HG03097 (cell line): Measurements from ENCODE around the gene PKIG.
"Not testable (repeated sequence)": the region's sequence is repeated elsewhere in the genome, so short reads cannot be mapped to it uniquely, and the experiment has no call there.

Experiments used
- ATAC-seq: cut with Tn5 transposase; IDR thresholded peaks from one replicate; pipeline ENCODE4 v1.9.1; 2021; ENCODE audit not compliant: unreplicated experiment, low FRiP score

PKIG gene

DNA sequence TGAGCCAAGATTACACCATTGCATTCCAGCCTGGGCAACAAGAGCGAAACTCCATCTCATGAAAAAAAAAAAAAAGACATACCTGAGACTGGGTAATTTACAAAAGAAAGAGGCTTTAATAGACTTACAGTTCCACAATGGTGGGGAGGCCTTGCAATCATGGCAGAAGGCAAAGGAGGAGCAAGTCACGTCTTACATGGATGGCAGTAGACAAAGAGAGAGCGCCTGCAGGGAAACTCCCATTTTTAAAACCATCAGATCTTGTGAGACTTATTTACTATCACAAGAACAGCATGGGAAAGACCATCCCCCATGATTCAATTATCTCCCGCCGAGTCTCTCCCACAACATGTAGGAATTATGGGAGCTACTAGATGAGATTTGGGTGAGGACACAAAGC lies 71.8 kb downstream of the PKIG start:
- not testable (repeated sequence) for ATAC-seq

DNA sequence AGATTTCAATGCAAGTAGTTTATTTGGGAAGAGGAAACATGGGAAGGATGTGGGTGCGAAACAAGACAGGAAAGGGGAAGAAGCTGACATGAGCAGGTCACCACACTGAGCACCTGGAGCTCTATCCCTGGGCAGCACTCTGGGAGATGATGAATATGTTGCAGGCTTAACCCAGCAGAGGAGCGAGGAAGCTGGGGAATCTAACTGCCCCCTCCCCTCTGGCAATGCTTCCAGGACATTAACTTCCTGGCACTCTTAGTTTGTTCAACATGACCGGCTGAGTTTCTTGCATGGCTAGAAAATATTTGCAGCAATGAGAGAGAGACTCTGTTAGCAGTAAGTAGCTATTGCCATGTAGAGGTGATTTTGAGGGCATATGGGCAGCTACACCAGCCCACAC lies 74.1 kb downstream of the PKIG start:
- ATAC-seq, result no peak

DNA sequence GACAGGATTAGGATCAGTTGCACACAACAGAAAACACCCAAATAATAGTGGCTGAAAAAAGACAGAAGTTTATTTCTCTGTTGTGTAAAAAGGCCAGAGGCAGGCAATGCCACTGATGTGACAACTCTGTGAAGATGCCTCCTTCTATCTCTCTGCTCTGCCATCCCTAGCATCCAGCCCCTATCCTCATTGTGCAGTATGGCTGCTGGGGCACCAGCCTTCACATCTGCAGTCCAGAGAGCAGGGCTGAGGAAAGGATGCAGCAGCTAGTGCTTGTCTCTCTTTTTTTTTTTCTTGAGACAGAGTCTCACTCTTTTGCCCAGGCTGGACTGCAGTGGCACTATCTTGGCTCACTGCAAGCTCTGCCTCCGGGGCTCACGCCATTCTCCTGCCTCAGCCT lies 75.5 kb downstream of the PKIG start:
- no peak for ATAC-seq

DNA sequence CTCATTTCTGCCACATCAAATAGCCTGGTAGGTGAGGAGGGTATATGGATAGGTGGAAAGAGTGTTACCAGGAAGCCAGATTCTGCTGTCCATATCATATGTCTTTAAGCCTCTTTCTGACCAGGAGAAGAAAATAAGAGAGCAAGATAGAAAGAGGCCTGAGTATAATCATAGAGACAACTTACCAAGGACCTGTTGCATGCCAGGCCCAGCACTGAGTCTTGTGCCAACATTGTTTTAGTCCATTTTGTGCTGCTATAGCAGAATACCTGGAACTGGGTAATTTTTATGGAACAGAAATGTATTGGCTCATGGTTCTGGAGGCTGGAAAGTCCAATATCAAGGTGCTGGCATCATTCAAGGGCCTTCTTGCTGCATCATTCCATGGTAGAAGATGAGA lies 76.4 kb downstream of the PKIG start:
- no peak for ATAC-seq

DNA sequence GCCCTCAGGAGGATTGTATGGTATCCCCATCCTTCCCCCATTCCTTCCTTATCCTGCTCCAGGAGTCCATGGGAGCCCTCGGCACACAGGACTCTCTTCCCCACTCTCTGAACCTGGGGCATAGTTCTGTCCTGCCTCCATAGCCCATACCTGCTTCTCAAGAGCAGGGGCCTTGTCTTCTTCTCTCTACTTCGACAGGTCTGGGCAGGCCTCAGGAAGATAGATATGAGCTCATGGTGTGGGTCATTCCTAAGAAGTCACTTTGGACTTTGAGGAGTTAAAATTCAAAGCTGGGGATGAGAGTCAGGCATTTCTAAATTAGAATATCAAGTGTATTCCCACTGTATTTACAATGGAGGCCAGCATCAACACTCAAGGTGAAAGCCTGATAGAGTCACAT lies 77.6 kb downstream of the PKIG start:
- ATAC-seq, result no peak

DNA sequence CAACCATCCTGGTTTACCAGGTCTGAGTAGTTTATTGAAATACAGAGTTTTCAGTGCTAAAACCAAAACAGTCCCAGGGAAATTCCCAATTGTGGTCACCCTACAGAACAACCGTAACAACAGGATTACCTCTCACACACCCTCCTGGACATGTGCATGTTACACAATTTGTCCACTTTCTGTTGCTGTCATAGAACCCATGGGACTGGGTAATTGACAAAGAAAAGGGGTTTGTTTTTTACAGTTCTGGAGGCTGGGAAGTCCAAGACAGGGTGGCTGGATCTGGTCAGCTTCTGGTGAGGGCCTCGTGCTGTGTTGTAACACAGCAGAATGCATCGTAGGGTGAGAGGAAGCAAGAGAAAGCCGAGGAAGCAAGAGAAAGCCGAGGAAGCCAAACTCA lies 78.2 kb downstream of the PKIG start:
- ATAC-seq, result no peak

DNA sequence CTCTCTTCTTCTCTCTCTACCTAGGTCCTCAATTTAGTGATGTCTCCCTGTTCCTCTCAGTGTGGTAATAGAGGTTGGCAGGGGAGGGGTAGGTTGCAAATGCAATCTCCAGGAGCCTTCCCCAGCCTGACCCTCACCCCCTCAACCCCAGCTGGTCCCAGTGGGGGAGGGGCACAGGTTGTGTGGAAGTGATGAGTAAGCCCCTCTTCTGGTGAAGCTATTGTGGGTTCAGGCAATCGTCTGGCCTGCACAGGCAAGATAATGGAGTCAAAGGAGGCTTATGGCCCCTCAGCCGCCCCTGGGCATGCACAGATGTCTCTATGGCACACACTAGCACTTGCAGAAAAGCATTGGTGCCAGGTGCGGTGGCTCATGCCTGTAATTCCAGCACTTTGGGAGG lies 79.9 kb downstream of the PKIG start:
- no peak for ATAC-seq

DNA sequence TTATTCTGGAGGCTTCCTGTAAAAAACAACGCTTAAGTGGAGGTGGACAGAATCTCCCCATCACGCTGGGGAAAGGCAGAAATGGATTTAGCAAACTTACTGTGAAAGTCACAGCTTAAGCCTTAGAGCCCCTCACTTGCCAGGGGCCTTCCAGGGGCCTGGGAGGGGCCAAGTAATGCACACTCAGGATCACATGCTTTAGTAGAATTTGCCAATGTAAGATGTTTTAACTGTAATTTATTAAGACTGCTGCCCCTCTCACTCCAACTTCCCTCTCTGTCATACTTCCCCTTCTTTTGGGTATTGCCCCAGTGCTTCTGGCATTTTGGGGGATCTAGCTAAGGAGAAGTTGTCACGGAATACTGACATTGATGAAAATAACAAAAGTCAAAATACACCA lies 81.8 kb downstream of the PKIG start:
- no peak for ATAC-seq

DNA sequence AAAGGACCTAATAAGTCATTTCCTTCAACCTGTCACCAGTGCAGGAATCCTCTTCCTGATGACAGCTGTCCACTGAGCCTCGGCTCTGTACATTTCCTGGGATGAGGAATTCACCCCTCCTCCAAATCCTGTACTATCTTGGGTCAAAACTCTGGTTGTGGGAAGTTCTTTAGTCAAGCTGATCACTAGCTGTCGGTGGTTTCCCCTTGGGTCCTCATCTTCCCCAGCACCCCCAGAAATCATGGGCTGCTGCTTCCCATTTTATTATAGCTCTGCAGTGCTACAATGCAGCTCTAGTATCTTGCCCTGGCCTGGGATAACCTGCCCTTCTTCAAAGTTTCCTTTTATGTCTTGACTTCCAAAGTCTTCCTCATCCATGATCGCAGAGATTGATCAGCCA lies 83.7 kb downstream of the PKIG start:
- no peak for ATAC-seq
